Fibroblast of villous mesenchyme (primary cell): Measurements from ENCODE around the gene ZGPAT. TPM values are rescaled to one million over a fixed set of nuclear protein-coding genes. Genes with fewer than 3 reads are reported as not detected.

Source experiments
- DNase-seq: peaks from one replicate; pipeline ENCODE4 v3.0.0-alpha.2; 2010; ENCODE audit warnings: low read depth
- H3K4me3 ChIP-seq: 2 replicates; pipeline ENCODE4 v1.5.1; 2011; ENCODE audit warnings: low read depth, mild to moderate bottlenecking, low read length
- CTCF ChIP-seq: IDR thresholded peaks from 2 replicates; pipeline ENCODE4 v1.5.1; 2012; ENCODE audit warnings: low read depth, mild to moderate bottlenecking, low read length; ENCODE audit not compliant: insufficient read depth
- small RNA-seq: library from RNA; depleted of rRNA; stranded (forward); fragments of <200 nt; gene quantifications from one replicate; pipeline ENCODE3, GENCODE V24; 2012
- total RNA-seq: library from RNA; depleted of rRNA; stranded (reverse); fragments of >200 nt; gene quantifications from 2 replicates; pipeline ENCODE4 v1.2.3, GENCODE V29; 2012

Gene ZGPAT
- total RNA-seq, 1 donor = 19.4 TPM

- TF ChIP-seq CTCF = no peak
- no peak overlapping the region for H3K4me3 ChIP-seq
- DNase-seq = no peak
Observed at GRCh38 chr20:63785691-63786131, 77.9 kb downstream of the ZGPAT start.

Small RNAs within 50 kb of the gene (small RNA-seq; reads per million reads assigned to genes)
- gene LIME1 (not detected), gene TNFRSF6B (not detected)

Other genes starting within 250 kb of the ZGPAT start
- gene KCNQ2, start 235.4 kb upstream of the ZGPAT start, total RNA-seq = not detected in 2 replicates
- gene EEF1A2, start 209.0 kb upstream of the ZGPAT start, total RNA-seq = under 0.01 and 0.43 TPM in 2 replicates
- gene PPDPF, start 187.3 kb upstream of the ZGPAT start, total RNA-seq = 38.4 and 78.0 TPM in 2 replicates
- gene PTK6, start 170.7 kb upstream of the ZGPAT start, total RNA-seq = under 0.01 TPM in 2 replicates
- gene SRMS, start 160.3 kb upstream of the ZGPAT start, total RNA-seq = not detected in 2 replicates
- 0.86 and 0.97 TPM in 2 replicates for gene FNDC11, start 153.9 kb upstream of the ZGPAT start, total RNA-seq
- 29.0 and 46.6 TPM in 2 replicates for gene HELZ2, start 133.8 kb upstream of the ZGPAT start, total RNA-seq
- gene GMEB2, start 80.9 kb upstream of the ZGPAT start, total RNA-seq = 9.3 and 10.8 TPM in 2 replicates
- 5.6 and 10.6 TPM in 2 replicates for gene STMN3, start 54.6 kb upstream of the ZGPAT start, total RNA-seq
- 11.7 and 14.2 TPM in 2 replicates for gene RTEL1, start 49.7 kb upstream of the ZGPAT start, total RNA-seq
- 31.5 and 44.5 TPM in 2 replicates for gene TNFRSF6B, start 11.4 kb upstream of the ZGPAT start, total RNA-seq
- 24.2 and 30.3 TPM in 2 replicates for gene ARFRP1, start 63 bp upstream of the ZGPAT start, total RNA-seq
- 3.5 TPM in 2 replicates for gene LIME1, start 28.6 kb downstream of the ZGPAT start, total RNA-seq
- gene SLC2A4RG, start 31.7 kb downstream of the ZGPAT start, total RNA-seq = 24.2 and 35.1 TPM in 2 replicates
- 13.8 and 21.3 TPM in 2 replicates for gene ZBTB46, start 123.2 kb downstream of the ZGPAT start, total RNA-seq
- gene ABHD16B, start 153.5 kb downstream of the ZGPAT start, total RNA-seq = not detected in 2 replicates
- 103 and 115 TPM in 2 replicates for gene TPD52L2, start 157.2 kb downstream of the ZGPAT start, total RNA-seq
- 51.2 and 61.7 TPM in 2 replicates for gene DNAJC5, start 187.1 kb downstream of the ZGPAT start, total RNA-seq
- gene UCKL1, start 248.4 kb downstream of the ZGPAT start, total RNA-seq = 20.9 and 25.0 TPM in 2 replicates